Body of pancreas (tissue), 4 donors: ENCODE results near the gene RIT2. TPM values are rescaled to one million over a fixed set of nuclear protein-coding genes. Genes with fewer than 3 reads are reported as not detected.

Experiments used
- ATAC-seq: fragments of 150-250 bp; one replicate; pipeline ENCODE4 v1.9.1; 2016
- DNase-seq, 4 donors: peaks; one replicate each; pipeline ENCODE4 v3.0.0-alpha.2; 2019
- H3K27ac ChIP-seq, 4 donors: fragments of 200-600 bp; sonication (generic); 1 replicate in 3 of 4; 2 replicates in 1 of 4; pipeline versions ENCODE4 v1.5.1 to v1.6.1; 2016 to 2019; ENCODE audit warnings: mild to moderate bottlenecking in 1 of 4, mixed read lengths in 1 of 4, moderate library complexity in 1 of 4
- H3K27me3 ChIP-seq, 2 donors: fragments of 200-600 bp; sonication (generic); one replicate each; pipeline ENCODE4 v1.6.0; 2016; ENCODE audit warnings: mild to moderate bottlenecking in 1 of 2
- H3K36me3 ChIP-seq, 2 donors: fragments of 200-600 bp; sonication (generic); replicated peaks in 1 of 2; 2 replicates each; pipeline ENCODE4 v1.5.1; 2016; ENCODE audit warnings: low read depth in 2 of 2; ENCODE audit not compliant: insufficient read depth in 1 of 2
- H3K4me1 ChIP-seq: fragments of 200-600 bp; sonication (generic); one replicate; pipeline ENCODE4 v1.6.0; 2016
- H3K4me3 ChIP-seq, 2 donors: fragments of 200-600 bp; sonication (generic); 1 replicate in 1 of 2; 2 replicates in 1 of 2; pipeline ENCODE4 v1.5.1; 2016 to 2019
- H3K9me3 ChIP-seq, 3 donors: fragments of 200-600 bp; sonication (generic); 1 replicate in 2 of 3; 2 replicates in 1 of 3; pipeline ENCODE4 v1.5.1; 2016
- POLR2A ChIP-seq, 3 donors: fragments of 450-650 bp; IDR thresholded peaks; one replicate each; pipeline ENCODE4 v1.6.1; 2016; ENCODE audit warnings: antibody characterized with exemption in 3 of 3, mild to moderate bottlenecking in 2 of 3
- WGBS, 2 donors: methylation state at CpG; one replicate each; pipeline ENCODE4 v1.1.5; 2017; 5-methylcytosine and 5-hydroxymethylcytosine counted together
- intact Hi-C: fragments of 100-400 bp; cut with DNase I; formaldehyde crosslinking; loops from one replicate; pipeline ENCODE4 v1.15.1; 2023
- total RNA-seq, 2 donors: library from RNA; depleted of rRNA; stranded (reverse); fragments of >200 nt; gene quantifications; one replicate each; pipeline ENCODE4 v1.1.0, GENCODE V29; 2016
- TF ChIP-seq, protein P1 (sequence below), 7 experiments: fragments of 450-650 bp in 4 of 7; fragments of 200-600 bp in 3 of 7; sonication (generic) in 3 of 7; IDR thresholded peaks; one replicate each; pipeline ENCODE4 v1.5.1; 2016 to 2019; ENCODE audit warnings: antibody characterized with exemption in 7 of 7

RIT2 gene
- total RNA-seq, 2 donors from 2014 or later = not detected

DNA sequence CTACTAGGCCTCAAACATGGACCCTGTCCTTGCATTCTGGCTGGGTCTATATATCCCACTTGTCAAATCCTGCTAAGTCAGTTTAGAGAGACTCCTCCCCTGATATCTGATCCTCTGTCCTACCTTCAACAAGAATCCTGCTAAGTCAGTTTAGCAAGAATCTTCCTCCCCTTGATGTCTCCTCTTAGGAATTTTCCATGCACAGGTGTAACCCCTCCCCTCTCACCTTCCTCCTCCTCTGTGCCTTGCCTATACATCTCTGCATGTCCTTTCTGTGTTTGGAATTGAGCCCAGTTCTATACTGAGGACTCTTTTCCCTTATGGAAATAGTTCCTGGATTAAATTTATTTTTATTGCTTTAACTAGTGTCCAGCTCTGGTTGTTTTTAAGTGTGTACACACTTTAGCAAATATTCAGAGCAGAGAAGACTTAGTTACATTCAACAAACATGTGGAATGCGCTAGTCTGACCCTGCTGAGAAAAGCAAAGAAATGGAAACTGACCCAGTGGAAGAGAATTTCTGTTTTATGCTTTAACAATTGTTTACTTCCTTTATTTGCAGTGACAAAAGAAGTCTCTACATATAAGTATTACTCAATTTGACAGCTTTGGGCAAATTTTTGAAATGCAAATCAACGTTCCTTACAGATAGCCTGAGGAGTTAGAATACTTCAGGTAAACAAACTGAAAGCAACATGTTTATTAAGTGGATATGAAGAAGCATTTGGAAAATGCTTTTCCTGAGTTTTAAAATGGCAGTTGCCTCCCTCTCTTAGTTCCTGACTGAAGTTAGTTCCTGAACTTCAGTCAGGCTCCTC is 80.6 kb downstream of the RIT2 start:
- intact Hi-C loops = no loop called here
- no peaks in the 10 kb centered on the region for H3K9me3 ChIP-seq
- H3K27me3 ChIP-seq = no peaks in the 10 kb centered on the region
- H3K4me1 ChIP-seq = no peaks in the 10 kb centered on the region
- no peak overlapping the region for H3K27ac ChIP-seq
- H3K36me3 ChIP-seq = no peaks in the 10 kb centered on the region
- H3K4me3 ChIP-seq = no peak overlapping the region
- DNase-seq = no peak
- TF ChIP-seq, protein P1, sequence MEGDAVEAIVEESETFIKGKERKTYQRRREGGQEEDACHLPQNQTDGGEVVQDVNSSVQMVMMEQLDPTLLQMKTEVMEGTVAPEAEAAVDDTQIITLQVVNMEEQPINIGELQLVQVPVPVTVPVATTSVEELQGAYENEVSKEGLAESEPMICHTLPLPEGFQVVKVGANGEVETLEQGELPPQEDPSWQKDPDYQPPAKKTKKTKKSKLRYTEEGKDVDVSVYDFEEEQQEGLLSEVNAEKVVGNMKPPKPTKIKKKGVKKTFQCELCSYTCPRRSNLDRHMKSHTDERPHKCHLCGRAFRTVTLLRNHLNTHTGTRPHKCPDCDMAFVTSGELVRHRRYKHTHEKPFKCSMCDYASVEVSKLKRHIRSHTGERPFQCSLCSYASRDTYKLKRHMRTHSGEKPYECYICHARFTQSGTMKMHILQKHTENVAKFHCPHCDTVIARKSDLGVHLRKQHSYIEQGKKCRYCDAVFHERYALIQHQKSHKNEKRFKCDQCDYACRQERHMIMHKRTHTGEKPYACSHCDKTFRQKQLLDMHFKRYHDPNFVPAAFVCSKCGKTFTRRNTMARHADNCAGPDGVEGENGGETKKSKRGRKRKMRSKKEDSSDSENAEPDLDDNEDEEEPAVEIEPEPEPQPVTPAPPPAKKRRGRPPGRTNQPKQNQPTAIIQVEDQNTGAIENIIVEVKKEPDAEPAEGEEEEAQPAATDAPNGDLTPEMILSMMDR (IDR thresholded peaks at IDR 0.05) = no peak
- no peak for TF ChIP-seq POLR2A (IDR thresholded peaks at IDR 0.05)
- WGBS, 2 donors = 19 to 32% methylated on average over 2 of the region's 2 CpGs
- no peak for ATAC-seq

DNA sequence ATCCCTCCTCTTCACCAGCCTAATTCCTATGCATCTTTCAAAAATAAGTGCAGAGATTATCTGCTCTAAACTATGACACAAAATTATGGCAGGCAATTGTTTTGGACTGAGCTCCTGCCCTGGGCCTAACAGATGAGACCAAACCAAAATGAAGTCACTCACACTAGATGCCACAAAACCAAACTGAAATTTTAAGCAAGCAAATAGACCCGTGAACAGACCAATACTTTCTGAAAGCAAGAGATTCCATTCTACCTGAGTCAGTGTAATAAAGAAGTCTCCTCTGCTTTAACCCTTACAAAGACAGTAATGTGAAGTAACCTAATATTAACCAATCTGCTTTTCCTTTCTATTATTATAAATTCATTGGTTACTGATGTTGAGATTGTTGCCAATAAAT is 84.3 kb downstream of the RIT2 start:
- ATAC-seq (no peak), DNase-seq (no peak)
- Histone ChIP-seq H3K36me3 (no peaks in the 10 kb centered on the region), H3K27me3 (no peaks in the 10 kb centered on the region), H3K9me3 (no peaks in the 10 kb centered on the region), H3K27ac (no peak overlapping the region), H3K4me1 (no peaks in the 10 kb centered on the region), H3K4me3 (no peak overlapping the region)
- WGBS, 2 donors = 43 to 50% methylated on average over 1 of the region's 1 CpG
- TF ChIP-seq POLR2A (IDR thresholded peaks at IDR 0.05) = no peak
- TF ChIP-seq, protein P1 (IDR thresholded peaks at IDR 0.05) = no peak
- intact Hi-C loops = no loop called here

DNA sequence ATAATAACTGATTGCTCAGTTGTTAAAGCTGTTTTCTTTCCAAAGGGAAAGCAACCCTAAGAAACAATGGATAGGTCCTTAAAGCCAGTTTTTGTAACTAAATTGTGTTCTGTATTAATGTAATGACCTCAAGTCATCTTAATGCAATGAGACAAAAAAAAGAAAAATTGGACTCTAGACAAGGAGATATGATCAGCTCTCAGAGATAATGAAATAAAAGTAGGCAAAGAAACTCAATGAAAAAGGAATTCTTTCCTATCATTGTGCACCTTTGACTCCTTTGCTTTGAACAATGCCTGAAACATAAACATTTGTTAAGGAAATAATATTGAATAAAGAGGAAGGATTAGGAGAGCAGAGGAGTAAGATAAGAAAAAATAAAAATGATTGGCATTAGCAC is 86.1 kb downstream of the RIT2 start:
- ATAC-seq (no peak), DNase-seq (no peak)
- Histone ChIP-seq H3K4me1 (no peaks in the 10 kb centered on the region), H3K9me3 (no peaks in the 10 kb centered on the region), H3K36me3 (no peaks in the 10 kb centered on the region), H3K4me3 (no peak overlapping the region), H3K27ac (no peak overlapping the region), H3K27me3 (no peaks in the 10 kb centered on the region)
- intact Hi-C loops = no loop called here
- TF ChIP-seq, protein P1 (IDR thresholded peaks at IDR 0.05) = no peak
- TF ChIP-seq POLR2A (IDR thresholded peaks at IDR 0.05) = no peak

DNA sequence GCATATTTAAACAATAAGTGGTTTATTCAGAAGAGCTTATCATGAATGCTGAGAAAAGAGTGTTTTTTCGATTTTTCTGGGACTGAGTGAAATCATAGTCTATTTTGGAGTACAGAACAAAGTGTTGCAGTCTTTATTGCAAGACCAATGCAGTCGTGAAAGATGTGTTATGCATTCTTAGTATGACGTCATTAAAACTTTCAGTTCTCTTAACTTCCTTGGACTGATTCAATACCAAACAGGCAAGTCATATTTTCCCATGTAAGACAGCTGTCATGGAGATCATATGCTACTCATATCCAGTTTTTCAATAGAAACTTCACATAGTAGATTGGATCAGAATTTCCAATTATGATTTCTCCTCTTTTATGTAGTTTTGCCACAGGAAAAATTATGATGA is 92.6 kb downstream of the RIT2 start:
- no peaks in the 10 kb centered on the region for H3K9me3 ChIP-seq
- H3K4me1 ChIP-seq = no peaks in the 10 kb centered on the region
- H3K4me3 ChIP-seq = no peak overlapping the region
- no peak overlapping the region for H3K27ac ChIP-seq
- DNase-seq = no peak
- WGBS, 2 donors = 29 to 43% methylated on average over 3 of the region's 3 CpGs
- TF ChIP-seq, protein P1 (IDR thresholded peaks at IDR 0.05) = no peak
- no peak for TF ChIP-seq POLR2A (IDR thresholded peaks at IDR 0.05)
- intact Hi-C loops = no loop called here
- no peaks in the 10 kb centered on the region for H3K36me3 ChIP-seq
- ATAC-seq = no peak
- no peaks in the 10 kb centered on the region for H3K27me3 ChIP-seq

DNA sequence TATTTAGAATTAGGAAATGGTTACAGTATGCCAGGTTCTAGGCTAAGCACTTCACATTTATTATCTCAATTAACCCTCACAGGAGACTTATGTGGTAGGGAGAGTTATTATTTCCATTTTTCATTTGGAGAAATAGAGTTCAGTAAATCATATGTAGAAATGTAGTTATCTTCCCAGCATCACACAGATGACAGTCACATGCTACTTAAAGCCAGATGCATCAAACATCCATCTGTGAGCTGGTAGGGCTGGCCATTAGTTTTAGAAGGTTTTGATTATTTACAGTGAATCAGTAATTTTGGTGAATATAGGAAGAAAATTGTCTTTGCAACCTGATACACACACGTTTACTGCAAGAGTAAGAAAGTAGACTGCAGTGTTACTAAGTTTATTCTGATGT is 97.9 kb downstream of the RIT2 start:
- WGBS, 2 donors = 39 to 43% methylated on average over 1 of the region's 1 CpG

More for the DNA sequence above, 97.9 kb downstream of the RIT2 start:
- no peak overlapping the region for H3K27ac ChIP-seq
- no peak overlapping the region for H3K4me3 ChIP-seq
- intact Hi-C loops = no loop called here
- no peaks in the 10 kb centered on the region for H3K4me1 ChIP-seq
- no peaks in the 10 kb centered on the region for H3K36me3 ChIP-seq
- no peaks in the 10 kb centered on the region for H3K9me3 ChIP-seq
- no peak for DNase-seq
- TF ChIP-seq POLR2A (IDR thresholded peaks at IDR 0.05) = no peak
- TF ChIP-seq, protein P1 (IDR thresholded peaks at IDR 0.05) = no peak
- H3K27me3 ChIP-seq = no peaks in the 10 kb centered on the region
- ATAC-seq = no peak
